Neuron (in vitro differentiated cells): ENCODE results near the gene PICALM.
A peak's percentile ranks its signal among the peaks of the same experiment; 100 is the strongest.
"Not testable (repeated sequence)": the region's sequence is repeated elsewhere in the genome, so short reads cannot be mapped to it uniquely, and the experiment has no call there.

ENCODE experiments used
- H2AFZ ChIP-seq: one replicate; pipeline ENCODE4 v1.6.1; 2013; ENCODE audit warnings: low read depth, mild to moderate bottlenecking, inconsistent platforms, low read length, moderate library complexity
- H3K27me3 ChIP-seq: one replicate; pipeline ENCODE4 v1.6.1; 2013; ENCODE audit warnings: low read length; ENCODE audit not compliant: insufficient read depth
- H3K36me3 ChIP-seq: one replicate; pipeline ENCODE4 v1.6.1; 2013; ENCODE audit warnings: low read length; ENCODE audit not compliant: insufficient read depth
- H3K4me1 ChIP-seq: one replicate; pipeline ENCODE4 v1.6.1; 2013; ENCODE audit warnings: low read length; ENCODE audit not compliant: insufficient read depth
- H3K4me3 ChIP-seq: 2 replicates; pipeline ENCODE4 v1.5.1; 2013; ENCODE audit warnings: mild to moderate bottlenecking, low read length, moderate library complexity
- H3K9me3 ChIP-seq: one replicate; pipeline ENCODE4 v1.6.1; 2013; ENCODE audit warnings: low read length

The PICALM gene

GRCh38 chr11:86101493-86101892 lies 32.6 kb upstream of the PICALM start:
- Histone ChIP-seq H3K4me3 (no peak overlapping the region), H3K27me3 (no peaks in the 10 kb centered on the region), H2AFZ (no peak overlapping the region)

DNA sequence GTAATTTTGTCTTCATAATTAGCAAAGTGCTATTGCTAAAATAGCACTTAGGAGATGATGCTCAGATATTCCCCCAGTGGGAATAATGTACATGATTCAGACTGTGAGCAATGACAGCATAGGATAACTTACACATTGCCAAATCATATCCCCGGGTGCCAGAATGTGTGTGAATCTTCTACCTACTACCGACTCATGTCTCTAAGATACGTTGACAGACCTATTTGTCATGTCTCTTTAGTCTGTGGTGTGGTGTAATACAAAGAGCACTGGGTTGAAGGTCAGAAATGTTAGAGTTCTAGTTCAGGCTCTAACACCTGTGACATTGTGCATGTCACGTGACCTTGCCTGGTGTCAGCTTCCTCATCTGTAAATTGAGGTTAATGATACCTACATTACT lies 31.0 kb upstream of the PICALM start:
- Histone ChIP-seq H2AFZ (no peak overlapping the region), H3K4me1 (no peaks in the 10 kb centered on the region), H3K4me3 (no peak overlapping the region), H3K27me3 (no peaks in the 10 kb centered on the region), H3K9me3 (no peaks in the 10 kb centered on the region), H3K36me3 (no peaks in the 10 kb centered on the region)

More at GRCh38 chr11:86101493-86101892, 32.6 kb upstream of the PICALM start:
- H3K36me3 ChIP-seq = no peaks in the 10 kb centered on the region
- H3K4me1 ChIP-seq = no peaks in the 10 kb centered on the region
- H3K9me3 ChIP-seq = no peaks in the 10 kb centered on the region

- Histone ChIP-seq H3K36me3 (no peaks in the 10 kb centered on the region), H2AFZ (no peak overlapping the region), H3K4me3 (no peak overlapping the region), H3K9me3 (no peaks in the 10 kb centered on the region), H3K4me1 (no peaks in the 10 kb centered on the region), H3K27me3 (no peaks in the 10 kb centered on the region)
These were observed 29.1 kb upstream of the PICALM start for GRCh38 chr11:86097980-86098379.

DNA sequence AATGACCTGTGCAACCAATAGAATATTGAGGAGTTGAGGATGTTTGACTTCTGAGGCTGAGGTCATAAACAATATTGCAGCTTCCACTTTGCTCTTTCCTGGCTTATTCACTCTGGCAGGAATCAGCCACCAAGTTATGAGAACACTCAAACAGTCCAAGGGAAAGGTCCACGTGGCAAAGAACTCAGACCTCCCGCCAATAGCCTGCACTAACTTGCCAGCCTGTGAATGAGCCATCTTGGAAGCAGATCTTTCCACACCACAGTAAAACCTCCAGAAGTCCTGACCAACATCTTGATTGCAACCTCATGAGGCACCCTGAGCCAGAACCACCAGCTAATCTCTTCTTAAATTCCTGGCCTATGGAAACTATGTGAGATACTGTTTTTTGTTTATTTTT lies 22.7 kb upstream of the PICALM start:
- Histone ChIP-seq H3K4me3 (no peak overlapping the region), H3K27me3 (no peaks in the 10 kb centered on the region), H3K9me3 (no peaks in the 10 kb centered on the region), H3K36me3 (no peaks in the 10 kb centered on the region), H2AFZ (no peak overlapping the region), H3K4me1 (no peaks in the 10 kb centered on the region)

- no peaks in the 10 kb centered on the region for H3K9me3 ChIP-seq
- H2AFZ ChIP-seq = no peak overlapping the region
- no peaks in the 10 kb centered on the region for H3K27me3 ChIP-seq
- H3K4me3 ChIP-seq = no peak overlapping the region
- H3K4me1 ChIP-seq = no peaks in the 10 kb centered on the region
- H3K36me3 ChIP-seq = no peaks in the 10 kb centered on the region
These were observed 22.2 kb upstream of the PICALM start for GRCh38 chr11:86091086-86091485.

- no peak overlapping the region for H3K4me3 ChIP-seq
- no peak overlapping the region for H2AFZ ChIP-seq
- H3K4me1 ChIP-seq = no peaks in the 10 kb centered on the region
- H3K36me3 ChIP-seq = no peaks in the 10 kb centered on the region
- no peaks in the 10 kb centered on the region for H3K9me3 ChIP-seq
- no peaks in the 10 kb centered on the region for H3K27me3 ChIP-seq
These were observed 20.8 kb upstream of the PICALM start for GRCh38 chr11:86089659-86090058.

- not testable (repeated sequence) for H3K9me3 ChIP-seq, H3K4me3 ChIP-seq, H3K36me3 ChIP-seq, H3K4me1 ChIP-seq, H2AFZ ChIP-seq, H3K27me3 ChIP-seq
These were observed 18.8 kb upstream of the PICALM start for GRCh38 chr11:86087688-86088087.

GRCh38 chr11:86087256-86087655 lies 18.4 kb upstream of the PICALM start:
- H3K27me3 ChIP-seq = no peaks in the 10 kb centered on the region
- H3K36me3 ChIP-seq = no peaks in the 10 kb centered on the region
- no peak overlapping the region for H3K4me3 ChIP-seq
- no peaks in the 10 kb centered on the region for H3K4me1 ChIP-seq
- no peak overlapping the region for H2AFZ ChIP-seq
- no peaks in the 10 kb centered on the region for H3K9me3 ChIP-seq

DNA sequence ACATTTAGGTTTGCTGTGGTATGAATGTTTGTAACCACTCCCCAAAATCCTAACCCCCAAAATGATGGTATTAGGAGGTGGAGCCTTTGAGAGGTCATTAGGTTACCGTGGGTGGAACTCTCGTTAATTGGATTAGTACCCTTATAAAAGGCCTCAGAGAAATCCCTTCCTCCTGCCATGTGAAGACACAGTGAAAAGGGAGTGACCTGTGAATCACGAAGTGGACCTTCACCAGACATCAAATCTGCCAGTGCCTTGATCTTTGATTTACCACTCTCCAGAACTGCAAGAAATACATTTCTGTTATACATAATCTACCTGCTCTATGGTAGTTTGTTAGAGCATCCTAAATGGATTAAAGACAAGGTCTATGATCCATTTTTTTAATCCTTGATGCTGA lies 12.6 kb upstream of the PICALM start:
- Histone ChIP-seq H3K27me3 (no peaks in the 10 kb centered on the region), H3K9me3 (no peaks in the 10 kb centered on the region)

DNA sequence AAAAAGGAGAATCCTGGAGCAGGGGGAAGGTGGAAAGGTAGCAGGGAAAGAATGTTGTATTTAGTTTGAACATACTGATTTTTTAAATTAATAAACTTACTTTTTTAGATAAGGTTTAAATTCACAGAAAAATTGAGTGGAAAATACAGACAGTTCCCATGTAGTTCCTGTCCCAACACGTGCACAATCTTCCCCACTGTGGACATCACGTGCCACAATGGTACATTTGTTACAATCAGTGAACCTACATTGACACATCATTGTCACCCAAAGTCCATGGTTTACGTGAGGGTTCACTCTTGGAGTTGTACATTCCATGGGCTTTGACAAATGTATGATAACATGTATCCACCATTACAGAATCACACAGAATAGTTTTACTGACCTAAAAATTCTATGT lies 10.5 kb upstream of the PICALM start:
- no peak overlapping the region for H2AFZ ChIP-seq
- no peaks in the 10 kb centered on the region for H3K9me3 ChIP-seq
- H3K36me3 ChIP-seq = no peaks in the 10 kb centered on the region
- H3K27me3 ChIP-seq = no peaks in the 10 kb centered on the region
- H3K4me1 ChIP-seq = no peaks in the 10 kb centered on the region
- no peak overlapping the region for H3K4me3 ChIP-seq

More for the DNA sequence above, 12.6 kb upstream of the PICALM start:
- Histone ChIP-seq H3K4me3 (no peak overlapping the region), H3K36me3 (no peaks in the 10 kb centered on the region), H2AFZ (no peak overlapping the region), H3K4me1 (no peaks in the 10 kb centered on the region)

- no peaks in the 10 kb centered on the region for H3K27me3 ChIP-seq
- no peak overlapping the region for H2AFZ ChIP-seq
- H3K4me3 ChIP-seq = no peak overlapping the region
These were observed 5.1 kb upstream of the PICALM start for GRCh38 chr11:86073948-86074347.

GRCh38 chr11:86072211-86072610 lies 3.3 kb upstream of the PICALM start:
- no peak overlapping the region for H2AFZ ChIP-seq
- H3K27me3 ChIP-seq = no peaks in the 10 kb centered on the region
- H3K36me3 ChIP-seq = no peaks in the 10 kb centered on the region
- H3K4me1 ChIP-seq = peaks cover 4% of the 10 kb centered on the region
- no peak overlapping the region for H3K4me3 ChIP-seq
- no peaks in the 10 kb centered on the region for H3K9me3 ChIP-seq

More at GRCh38 chr11:86073948-86074347, 5.1 kb upstream of the PICALM start:
- Histone ChIP-seq H3K36me3 (no peaks in the 10 kb centered on the region), H3K4me1 (peaks cover 4% of the 10 kb centered on the region), H3K9me3 (no peaks in the 10 kb centered on the region)

DNA sequence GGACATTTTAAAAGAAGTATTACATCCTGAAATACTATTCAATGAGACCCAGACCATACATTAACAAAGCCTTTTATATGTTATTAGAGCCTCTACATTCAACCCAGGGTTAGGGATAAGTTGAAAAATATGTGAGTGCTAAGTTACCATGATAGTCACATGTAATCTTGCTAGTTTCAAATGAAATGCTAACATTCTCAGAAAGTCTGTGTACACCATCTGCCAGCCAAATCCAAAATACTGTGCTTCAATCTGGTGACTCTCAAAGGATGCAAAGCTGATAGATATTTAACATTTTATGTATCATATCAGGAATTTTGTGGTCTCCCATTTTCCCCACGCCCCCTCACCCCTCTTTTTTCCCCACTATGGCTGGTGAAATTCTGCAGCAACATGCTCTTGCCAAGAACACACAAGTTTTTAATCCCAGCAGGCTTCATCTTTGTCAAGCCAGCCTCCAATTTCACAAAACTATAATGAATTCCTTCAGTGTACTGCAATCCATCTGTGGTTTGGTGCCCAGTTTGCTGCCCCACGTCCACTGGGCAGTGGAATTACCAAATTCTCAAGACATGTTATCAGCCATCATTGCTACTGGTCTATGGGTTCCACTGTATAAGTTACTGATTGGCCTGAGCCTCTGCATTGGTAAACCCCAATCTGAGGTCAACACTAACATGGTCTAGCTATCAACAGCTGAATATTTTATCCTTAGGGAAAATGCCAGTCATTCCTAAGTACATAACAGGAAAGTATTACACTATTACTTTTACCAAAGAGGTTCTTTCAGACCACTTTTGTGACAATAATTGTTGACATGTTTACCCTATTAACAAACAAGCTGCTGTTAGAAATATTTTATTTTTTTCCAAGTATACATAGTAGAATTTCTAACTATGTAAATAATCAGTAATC lies 1.5 kb upstream of the PICALM start:
- H3K36me3 ChIP-seq = no peaks in the 10 kb centered on the region
- H3K4me3 ChIP-seq = peak overlapping the region; percentile 93
- peak overlapping the region; percentile 49 for H2AFZ ChIP-seq
- no peaks in the 10 kb centered on the region for H3K27me3 ChIP-seq
- no peaks in the 10 kb centered on the region for H3K9me3 ChIP-seq
- H3K4me1 ChIP-seq = peaks cover 14% of the 10 kb centered on the region
